GM21360 (cell line): ENCODE data around the gene ZBTB20.

ENCODE experiments used
- ATAC-seq: cut with Tn5 transposase; IDR thresholded peaks from one replicate; pipeline ENCODE4 v1.9.1; 2021; ENCODE audit warnings: mild to moderate bottlenecking, moderate library complexity; ENCODE audit not compliant: unreplicated experiment

Gene ZBTB20

GRCh38 chr3:114323546-114324254 lies 823.4 kb downstream of the ZBTB20 start:
- ATAC-seq: no peak

- ATAC-seq: no peak
Observed at GRCh38 chr3:114320246-114320645, 826.8 kb downstream of the ZBTB20 start.

GRCh38 chr3:114319453-114319852 lies 827.6 kb downstream of the ZBTB20 start:
- no peak for ATAC-seq

GRCh38 chr3:114318295-114318694 lies 828.8 kb downstream of the ZBTB20 start:
- ATAC-seq: no peak

DNA sequence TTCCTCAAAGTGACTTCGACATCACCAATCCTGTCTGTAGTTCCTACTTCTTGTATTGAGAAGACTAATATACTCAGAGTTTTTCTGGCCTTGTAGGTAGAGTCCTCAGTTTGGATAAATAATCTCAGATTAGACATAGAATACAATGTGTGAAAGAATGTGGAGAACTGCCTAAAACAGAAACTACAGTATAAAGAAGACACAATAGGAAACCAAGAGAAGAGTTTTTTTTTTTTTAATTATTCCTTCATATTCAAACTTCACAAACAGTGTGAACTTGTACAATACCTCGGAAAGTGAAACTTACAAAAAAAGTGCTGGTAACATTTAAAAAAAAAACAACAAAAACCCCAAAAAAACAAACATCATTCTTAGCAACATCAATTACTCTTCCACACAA lies 832.8 kb downstream of the ZBTB20 start:
- ATAC-seq: no peak

GRCh38 chr3:114313426-114313825 lies 833.7 kb downstream of the ZBTB20 start:
- no peak for ATAC-seq

GRCh38 chr3:114310695-114311094 lies 836.4 kb downstream of the ZBTB20 start:
- no peak for ATAC-seq

DNA sequence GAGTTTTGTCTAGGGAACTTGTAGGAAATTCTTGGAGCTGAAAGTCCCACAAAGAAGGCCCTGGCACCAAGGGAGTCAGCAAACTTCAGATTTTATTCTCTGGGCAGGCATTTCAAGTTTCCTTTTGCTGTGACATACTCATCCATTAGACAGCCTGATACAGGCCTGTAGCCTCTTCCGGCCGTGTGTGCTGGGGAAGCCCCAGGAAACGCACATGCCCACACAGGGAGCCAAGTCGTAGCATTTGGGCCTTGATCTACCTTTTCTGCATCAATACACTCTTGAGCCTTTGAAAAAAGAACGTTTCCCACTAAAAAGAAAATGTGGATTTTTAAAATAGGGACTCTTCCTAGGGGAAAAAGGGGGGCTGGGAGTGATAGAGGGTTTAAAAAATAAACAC lies 838.3 kb downstream of the ZBTB20 start:
- peak; percentile 78 for ATAC-seq

DNA sequence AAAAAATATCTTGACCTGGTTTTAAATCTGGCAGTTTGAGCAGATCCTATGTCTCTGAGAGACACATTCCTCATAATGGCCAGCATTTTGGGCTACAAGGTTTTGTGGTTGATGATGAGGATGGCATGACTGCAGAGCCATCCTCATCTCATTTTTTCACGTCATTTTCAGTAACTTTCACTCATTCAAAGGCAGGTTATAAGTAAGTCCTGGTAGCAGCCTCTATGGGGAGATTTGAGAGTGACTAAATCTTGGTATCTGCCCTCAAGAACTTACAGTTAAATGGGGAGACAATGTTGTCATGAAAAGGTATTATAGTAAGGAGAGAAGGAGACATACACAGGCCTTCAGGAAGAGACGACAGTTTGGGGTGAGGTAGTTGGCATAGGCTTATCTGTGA lies 838.7 kb downstream of the ZBTB20 start:
- ATAC-seq: peak; percentile 23

DNA sequence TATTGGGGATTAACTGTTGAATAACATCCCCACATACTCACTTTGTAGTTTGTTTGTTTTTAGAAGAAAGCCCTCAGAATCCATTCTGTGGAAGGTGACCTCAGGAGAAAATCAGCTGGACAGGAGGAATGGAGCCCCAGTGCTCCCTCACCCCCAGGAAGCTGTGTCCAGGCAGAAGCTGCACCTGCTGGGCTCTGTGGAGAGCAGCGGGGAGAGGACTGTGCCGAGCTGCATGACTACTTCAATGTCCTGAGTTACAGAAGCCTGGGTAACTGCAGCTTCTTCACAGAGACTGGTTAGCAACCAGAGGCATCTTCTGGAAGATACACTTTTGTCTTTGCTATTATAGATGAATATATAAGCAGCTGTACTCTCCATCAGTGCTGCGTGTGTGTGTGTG lies 839.3 kb downstream of the ZBTB20 start:
- ATAC-seq: no peak

DNA sequence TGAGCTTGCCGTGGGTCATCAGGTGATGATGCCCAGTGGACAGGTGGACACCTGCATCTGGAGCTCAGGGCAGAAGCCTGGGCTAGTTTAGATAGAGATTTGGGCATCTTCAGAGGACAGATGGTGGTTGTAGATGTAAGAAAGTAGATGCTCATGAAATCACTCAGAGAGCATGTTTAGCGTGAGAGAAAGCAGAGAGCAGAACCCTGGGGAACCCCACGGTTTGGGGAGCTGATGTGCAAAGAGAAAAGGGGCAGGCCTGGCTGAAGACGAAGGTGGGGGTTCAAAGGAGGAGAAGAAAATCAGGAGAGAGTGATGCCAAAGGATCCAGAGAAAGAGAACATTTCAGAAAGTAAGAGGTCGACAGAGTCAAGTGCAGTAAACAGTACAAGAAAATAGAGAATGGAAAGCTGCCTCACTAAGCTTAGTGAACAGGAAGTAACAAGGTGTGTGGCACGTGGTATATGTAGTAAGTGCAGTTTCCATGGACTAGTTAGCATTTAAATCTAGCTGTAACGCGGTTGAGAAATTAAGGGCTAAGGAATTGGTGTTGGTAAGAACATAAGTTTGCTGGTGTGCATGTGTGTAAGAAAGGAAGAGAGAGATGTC lies 839.8 kb downstream of the ZBTB20 start:
- peak; percentile 37 for ATAC-seq

- peak; percentile 53 for ATAC-seq
Observed at GRCh38 chr3:114299941-114300624, 847.0 kb downstream of the ZBTB20 start.

GRCh38 chr3:114299421-114299820 lies 847.7 kb downstream of the ZBTB20 start:
- no peak for ATAC-seq

DNA sequence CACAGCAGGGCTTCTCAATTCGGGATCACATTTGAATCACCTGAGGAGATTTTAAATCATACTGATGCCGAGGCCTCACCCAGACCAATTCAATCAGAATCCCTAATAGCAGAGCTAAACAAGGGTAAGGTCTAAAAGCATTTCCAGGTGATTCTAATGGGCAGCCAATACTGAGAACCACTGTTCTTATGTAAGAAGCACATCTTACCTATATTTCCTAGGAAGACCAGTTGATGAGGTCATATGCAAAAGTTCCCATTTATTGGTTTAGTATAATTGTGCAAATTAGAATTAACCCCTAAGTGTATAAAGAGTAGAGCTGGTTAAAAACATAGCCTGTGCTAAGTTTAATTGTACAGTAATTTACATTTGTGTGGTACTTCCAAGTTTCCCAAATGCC lies 851.1 kb downstream of the ZBTB20 start:
- no peak for ATAC-seq

DNA sequence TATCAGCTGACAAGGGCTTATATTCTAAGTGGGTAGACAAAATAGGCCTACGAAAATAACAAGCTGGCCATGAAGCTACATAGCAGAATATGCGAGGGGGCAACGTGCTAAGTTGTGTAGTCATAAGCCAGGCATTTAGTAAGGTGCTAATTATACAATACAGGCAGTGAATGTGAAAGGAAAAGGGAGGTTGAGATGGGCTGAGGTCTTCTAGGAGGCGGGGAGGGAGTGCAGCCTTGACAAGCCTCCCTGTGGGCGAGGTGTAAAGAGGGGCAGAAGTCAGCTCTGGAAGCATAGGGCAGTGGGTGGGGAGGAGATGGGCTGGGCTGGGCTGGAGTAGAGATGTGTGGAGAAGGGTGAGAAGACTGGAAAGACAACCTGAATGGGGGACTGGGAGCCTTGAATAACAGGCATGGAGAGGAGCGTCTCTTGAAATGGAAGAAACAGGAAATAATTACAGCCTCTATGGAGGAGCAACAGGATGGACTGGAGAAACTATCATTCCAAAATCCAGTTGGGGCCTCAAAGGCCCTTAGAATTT lies 852.1 kb downstream of the ZBTB20 start:
- no peak for ATAC-seq

DNA sequence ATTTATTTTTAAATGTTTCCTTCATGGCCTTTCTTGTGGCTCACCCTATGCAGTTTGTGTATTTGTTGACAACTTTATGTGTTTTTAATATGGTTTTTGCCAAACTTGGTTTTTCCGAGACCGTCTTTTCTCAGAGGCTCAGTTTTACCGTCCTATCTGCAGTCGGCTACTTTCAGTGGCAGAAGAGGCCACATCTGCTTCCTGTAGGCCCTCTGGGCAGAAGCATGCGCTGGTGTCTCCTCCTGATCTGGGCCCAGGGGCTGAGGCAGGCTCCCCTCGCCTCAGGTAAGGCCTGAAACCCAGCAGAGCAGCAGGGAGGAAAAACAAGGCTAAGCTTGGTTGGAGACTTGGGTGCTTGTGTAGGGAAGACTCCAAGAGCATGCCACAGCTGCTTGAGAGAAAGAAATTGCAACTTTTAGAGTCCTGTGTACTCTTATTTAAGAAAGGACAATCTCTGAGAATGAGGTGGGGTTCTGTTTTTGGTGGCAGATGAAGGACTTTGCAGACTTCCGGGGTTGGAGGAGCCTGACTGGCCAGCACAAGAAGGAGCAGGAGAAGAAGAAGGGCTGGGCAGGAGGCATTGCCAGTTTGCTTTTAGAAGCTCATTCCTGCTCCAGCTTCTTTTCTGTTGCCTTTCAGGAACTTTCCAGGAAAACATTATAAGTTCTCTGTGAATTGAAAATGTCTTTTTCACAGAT lies 853.1 kb downstream of the ZBTB20 start, which contains the start of gene TIGIT:
Gene TIGIT, plus strand, starts transcription at position 191 of the 698 bp plus-strand sequence. Its CDS starts 34 bp downstream, at position 225.
- no peak for ATAC-seq

GRCh38 chr3:114290911-114291901 lies 855.9 kb downstream of the ZBTB20 start:
- peak; percentile 87 for ATAC-seq

DNA sequence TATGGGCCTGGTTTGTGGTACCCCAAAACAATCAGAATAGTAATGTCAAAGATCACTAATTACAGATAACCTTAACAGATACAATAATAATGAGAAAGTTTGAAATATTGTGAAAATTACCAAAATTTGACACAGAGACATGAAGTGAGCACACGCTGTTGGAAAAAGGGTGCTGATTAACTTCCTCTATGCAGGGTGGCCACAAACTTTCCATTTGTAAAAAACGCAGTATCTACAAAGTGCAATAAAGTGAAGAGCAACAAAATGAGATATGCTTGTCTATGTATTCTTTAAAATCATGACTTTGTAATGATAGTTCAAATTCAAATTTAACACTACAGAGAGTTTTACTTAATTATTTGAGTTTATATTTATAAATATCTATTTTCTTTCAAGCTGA lies 860.8 kb downstream of the ZBTB20 start:
- ATAC-seq: no peak

DNA sequence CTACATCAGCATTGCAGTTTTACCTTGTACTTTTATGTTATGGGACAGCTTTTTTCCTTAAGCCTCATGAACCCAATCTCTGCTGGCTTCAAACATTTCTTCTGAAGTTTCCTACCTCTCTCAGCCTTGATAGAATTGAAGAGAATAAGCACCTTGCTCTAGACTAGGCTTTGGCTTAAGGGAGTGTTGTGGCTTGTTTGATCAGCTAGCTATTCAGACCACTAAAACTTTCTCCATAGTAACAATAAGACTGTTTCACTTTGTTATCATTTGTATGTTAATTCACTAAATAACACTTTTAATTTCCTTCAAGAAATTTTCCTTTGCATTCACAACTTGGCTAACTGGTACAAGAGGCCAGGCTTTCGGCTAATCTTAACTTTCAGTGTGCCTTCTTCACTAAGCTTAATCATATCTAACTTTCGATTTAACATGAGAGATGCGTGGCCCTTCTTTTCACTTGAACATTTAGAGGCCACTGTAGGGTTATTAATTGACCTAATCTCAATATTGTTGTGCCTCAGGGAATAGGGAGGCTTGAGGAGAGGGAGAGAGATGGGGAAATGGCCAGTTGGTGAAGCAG lies 861.3 kb downstream of the ZBTB20 start:
- ATAC-seq: no peak

DNA sequence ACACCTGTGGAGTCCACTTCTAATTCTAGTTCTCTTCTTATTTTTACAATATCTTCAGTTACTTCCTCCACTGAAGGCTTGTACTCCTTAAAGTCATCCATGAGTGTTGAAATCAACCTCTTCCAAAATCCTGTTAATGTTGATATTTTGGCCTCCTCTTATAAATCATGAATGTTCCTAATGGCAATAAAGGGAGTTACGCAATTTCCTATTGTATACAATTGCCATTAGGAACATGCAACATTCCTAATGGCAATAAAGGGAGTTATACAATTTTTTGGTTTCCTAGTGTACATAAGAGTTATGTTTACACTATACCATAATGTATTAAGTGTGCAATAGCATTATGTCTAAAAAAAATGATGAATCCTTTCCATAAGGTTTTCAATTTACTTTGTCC lies 862.4 kb downstream of the ZBTB20 start:
- no peak for ATAC-seq
